Pons (tissue), 1 donor: Measurements from ENCODE around the gene DECR2.

Experiments used
- DNase-seq: peaks from one replicate; pipeline ENCODE4 v3.0.0-alpha.2; 2016; ENCODE audit warnings: low spot score

Gene DECR2

DNA sequence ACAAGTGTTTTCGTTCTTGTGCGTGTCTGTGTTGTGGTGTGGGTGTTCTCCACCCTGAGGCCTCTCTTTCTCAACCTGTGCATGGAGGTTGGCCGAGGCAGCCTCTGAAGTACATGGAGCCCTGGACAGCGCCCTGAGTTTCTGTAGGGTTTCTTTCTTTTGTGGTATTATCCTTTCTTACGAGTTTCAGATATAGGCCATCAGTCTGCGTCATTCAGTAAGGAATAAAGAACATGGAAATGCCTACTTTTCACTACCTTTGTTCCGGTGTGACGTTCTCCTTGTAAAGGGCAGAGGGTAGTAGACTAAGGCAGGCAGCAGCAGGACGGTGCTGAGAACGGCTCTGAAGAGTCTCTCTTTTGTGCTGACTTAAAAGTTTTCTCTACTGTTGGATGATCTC is 42.3 kb downstream of the DECR2 start:
- no peak for DNase-seq

DNA sequence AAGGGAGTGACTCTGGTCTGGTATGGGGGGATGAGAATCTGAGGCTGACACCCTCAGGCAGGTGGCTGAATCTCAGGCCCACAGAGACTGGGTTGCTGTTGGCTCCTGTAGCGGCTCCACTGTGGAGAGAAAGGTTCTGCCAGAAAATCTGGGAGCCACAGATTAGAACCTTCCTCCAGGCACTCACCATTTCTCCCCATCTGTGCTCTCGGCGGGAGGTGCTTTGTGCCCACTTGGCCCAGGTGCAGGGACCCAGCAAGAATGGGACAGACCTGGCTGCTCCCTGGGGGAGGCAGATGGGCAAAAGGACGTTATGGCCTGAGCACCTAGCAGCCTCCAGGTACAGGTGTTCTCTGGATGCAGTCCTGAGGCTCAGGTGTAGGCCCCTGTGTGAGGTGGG is 43.9 kb downstream of the DECR2 start:
- no peak for DNase-seq

DNA sequence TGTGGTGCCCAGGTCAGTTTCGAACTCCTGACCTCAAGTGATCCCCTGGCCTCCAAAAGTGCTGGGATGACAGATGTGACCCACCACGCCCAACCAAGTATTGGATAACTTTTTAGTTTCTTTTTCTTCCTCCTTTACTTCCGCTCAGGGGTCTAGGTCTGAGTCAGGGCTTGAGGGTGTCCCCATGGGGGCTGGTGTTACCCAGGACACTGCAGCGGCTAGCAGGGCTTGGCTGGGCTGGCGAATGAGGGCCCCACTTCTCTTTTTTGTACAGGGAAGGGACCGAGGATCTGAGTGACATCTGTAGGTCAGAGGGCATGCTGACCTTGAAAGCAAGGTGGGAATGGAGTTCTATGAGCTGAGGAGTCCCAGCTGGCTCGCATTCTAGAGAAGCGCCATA is 48.7 kb downstream of the DECR2 start:
- DNase-seq: no peak

DNA sequence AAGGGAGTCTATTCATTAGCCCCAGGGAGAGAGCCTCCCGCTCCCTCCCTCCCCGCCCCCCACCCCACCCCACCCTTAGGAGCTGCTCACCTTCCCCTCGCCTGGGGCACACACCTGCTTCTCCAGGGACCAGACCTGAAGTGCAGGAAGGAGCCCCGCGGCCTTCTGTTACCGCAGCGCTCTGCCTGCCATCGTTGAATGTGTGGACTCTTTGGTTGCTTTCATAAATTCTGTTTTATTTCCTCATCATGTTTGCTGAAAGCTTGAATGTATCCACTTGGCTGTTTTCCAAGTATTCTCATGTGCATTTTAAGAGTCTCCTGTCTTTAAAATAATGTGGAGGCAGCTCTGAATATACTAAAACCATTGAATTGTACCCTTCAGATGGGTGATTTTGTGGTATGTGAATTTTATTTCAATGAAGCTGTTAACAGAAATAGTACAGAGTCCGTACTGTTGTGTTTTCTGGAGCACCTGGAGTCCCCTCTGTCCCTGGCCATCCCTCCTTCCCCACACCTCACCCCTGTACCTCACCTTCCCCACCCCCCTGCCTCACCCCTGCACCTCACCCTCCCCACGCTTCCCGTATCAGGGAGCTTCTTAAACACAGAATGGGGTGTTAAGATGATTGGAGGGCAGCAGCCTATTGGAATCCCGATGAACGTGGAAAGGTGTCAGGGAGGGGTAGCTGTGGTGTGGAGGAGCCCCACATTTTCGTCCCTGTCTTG is 49.3 kb downstream of the DECR2 start:
- no peak for DNase-seq

DNA sequence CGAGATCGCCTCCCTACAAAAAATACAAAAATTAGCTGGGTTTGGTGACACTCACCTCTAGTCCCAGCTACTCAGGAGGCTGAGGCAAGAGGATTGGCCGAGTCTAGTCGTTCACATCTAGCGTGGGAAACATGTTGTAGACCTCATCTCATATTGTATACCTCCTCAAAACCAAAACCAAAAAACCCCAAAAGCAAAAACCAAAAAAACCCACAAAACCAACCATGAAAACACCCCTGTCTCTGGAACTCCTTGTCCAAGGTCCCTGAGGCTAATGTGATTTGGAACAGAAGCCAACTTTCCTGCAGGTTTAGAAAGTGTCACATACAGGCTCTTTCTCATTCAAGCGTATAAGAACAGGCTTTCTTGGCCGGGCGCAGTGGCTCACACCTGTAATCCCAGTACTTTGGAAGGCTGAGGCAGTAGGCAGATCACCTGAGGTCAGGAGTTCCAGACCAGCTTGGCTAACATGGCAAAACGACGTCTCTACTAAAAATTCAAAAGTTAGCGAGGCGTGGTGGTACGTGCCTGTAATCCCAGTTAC is 52.8 kb downstream of the DECR2 start:
- DNase-seq: no peak

DNA sequence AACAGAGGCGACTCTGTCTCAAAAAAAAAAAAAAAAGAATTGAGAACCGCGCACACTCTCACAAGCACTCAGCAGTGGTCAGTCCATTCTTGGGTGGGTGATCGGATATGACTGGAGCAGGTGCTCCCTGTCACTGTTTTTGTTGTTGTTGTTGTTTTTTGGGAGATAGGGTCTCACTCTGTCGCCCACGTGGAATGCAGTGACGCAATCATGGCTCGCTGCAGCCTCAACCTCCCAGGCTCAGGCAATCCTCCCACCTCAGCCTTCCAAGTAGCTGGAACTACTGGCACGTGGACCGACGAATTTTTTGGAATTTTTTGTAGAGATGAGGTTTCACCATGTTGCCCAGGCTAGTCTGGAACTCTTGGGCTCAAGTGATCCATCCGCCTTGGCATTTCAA is 53.8 kb downstream of the DECR2 start:
- no peak for DNase-seq

DNA sequence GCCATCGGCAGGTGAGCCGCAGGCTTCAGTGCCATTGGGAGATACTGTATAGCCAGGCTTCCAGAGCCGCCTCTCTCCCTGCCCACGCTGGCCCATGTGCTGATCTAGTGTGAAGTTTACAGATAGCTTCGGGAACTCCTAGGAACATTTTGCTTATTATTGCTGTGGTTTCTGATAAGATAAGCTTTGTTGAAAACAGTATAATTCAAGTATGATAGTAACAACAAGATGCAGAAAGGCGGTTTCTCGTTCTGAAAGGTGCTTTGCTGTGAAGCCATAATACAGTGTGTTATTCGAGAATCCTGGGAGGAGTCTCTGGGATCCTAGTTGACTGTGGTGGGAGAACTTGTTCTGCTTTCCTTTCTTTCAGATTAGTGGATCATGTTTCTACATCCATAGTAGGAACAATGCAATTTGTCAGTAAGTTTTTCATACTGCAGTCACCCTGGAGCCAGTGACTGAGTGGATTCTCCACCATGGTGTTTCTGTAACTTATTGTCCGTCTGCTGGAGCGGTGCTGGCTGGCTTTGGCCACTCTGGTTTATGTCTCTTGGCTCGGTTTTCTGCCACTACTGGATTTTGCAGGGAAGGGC is 55.3 kb downstream of the DECR2 start:
- peak; percentile 73 for DNase-seq

DNA sequence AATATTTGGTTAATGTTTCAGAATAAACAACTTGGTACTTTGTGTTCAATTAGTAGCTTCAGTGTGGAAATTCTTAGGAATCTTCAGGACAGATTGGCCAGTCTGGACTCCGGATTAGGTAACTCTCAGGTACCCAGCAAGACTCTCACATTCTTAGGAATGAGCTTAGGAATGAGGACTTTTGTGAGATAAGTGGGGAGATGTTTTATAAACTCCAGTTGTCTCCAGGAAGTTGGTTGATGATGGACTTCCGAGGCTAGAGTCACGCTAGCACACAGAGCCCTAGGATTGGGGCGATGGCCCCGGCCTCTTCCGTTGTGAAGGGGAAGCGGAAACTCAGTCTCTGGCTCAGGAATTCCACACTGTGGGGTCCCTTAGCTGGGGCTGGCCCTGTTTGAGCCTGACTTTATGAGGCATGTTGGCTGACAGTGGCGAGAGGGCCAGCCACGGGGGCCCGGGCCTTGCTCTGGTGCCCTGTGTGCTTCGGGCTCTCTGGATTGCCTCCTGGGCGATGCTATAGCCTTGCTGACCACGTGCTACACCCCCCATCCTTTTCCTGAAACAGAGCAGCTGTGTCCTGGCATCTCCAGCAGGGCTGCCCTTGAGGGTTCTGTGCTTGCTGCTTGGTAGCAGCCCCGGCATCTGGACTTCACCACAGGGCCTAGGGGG is 56.2 kb downstream of the DECR2 start:
- DNase-seq: peak; percentile 70

DNA sequence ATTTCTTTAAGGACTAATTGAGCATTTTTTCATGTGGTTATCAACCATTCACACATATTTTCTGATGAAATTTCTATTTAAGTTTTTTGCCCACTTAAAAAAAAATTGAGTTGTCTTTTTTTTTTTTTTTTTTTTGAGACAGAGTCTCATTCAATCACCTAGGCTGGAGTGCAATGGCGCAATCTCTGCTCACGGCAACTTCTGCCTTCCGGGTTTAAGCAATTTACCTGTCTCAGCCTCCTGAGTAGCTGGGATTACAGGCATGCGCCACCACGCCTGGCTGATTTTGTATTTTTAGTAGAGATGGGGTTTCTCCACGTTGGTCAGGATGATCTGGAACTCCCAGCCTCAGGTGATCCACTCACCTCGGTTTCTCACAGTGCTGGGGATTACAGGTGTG is 58.1 kb downstream of the DECR2 start:
- DNase-seq: no peak

DNA sequence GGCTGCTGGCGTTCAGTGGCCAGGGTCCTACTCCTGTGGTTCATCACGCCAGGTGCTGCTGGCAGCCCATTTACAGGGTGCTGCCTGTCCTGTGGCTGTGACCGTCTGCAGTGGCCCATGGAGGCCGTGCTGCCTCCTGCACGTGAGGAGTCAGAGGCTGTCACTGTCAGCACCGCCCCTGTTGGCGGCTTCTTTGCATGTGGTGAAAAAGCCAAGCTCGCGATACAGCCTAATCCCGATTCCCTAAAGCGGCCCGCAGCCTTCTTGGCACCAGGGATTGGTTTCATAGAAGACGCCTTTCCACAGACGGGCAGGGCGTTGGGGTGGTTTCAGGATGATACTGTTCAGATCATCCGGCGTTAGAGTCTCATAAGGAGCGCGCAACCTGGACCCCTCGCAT is 59.1 kb downstream of the DECR2 start:
- DNase-seq: no peak
